ENCODE data around the gene ASPA. TPM values are rescaled to one million over a fixed set of nuclear protein-coding genes. Genes with fewer than 3 reads are reported as not detected.

Gene ASPA
- total RNA-seq, 1 donor from 2014 or later = not detected

- TF ChIP-seq, protein P1, sequence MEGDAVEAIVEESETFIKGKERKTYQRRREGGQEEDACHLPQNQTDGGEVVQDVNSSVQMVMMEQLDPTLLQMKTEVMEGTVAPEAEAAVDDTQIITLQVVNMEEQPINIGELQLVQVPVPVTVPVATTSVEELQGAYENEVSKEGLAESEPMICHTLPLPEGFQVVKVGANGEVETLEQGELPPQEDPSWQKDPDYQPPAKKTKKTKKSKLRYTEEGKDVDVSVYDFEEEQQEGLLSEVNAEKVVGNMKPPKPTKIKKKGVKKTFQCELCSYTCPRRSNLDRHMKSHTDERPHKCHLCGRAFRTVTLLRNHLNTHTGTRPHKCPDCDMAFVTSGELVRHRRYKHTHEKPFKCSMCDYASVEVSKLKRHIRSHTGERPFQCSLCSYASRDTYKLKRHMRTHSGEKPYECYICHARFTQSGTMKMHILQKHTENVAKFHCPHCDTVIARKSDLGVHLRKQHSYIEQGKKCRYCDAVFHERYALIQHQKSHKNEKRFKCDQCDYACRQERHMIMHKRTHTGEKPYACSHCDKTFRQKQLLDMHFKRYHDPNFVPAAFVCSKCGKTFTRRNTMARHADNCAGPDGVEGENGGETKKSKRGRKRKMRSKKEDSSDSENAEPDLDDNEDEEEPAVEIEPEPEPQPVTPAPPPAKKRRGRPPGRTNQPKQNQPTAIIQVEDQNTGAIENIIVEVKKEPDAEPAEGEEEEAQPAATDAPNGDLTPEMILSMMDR (IDR thresholded peaks at IDR 0.05; ENCODE audit: unreplicated experiment) = no peak
- peaks cover 3% of the 10 kb centered on the region for H3K27me3 Mint-ChIP-seq (ENCODE audit: low read depth)
- H3K4me3 Mint-ChIP-seq = no peak overlapping the region
- no peak for DNase-seq (ENCODE audit: low spot score in 2 of 2, unreplicated experiment in 2 of 2)
- H3K9me3 Mint-ChIP-seq = peaks cover 8% of the 10 kb centered on the region
- H3K36me3 Mint-ChIP-seq = no peaks in the 10 kb centered on the region
- no peaks in the 10 kb centered on the region for H3K4me1 Mint-ChIP-seq
- no peak overlapping the region for H3K27ac Mint-ChIP-seq
Observed at GRCh38 chr17:3502466-3502865, 26.7 kb downstream of the ASPA start.

DNA sequence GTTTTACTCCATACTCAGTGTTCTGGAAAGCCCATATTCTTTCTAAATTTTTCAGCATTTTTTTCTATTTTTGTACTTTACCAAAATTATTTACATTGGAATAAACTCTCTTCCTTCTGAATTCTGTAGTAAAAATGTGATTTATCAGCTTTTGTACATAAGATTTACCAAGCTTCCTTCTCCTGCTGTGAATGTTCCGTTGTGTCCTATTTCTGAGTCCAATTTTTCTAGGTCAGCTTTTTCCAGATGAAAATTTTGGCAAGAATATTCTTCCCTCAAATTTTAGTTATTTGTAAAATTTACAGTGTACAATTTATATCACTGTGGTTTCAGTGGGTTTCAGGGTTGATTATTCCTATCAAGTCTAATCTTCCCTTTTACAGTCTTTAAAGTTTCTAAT lies 27.5 kb downstream of the ASPA start:
- DNase-seq (ENCODE audit: low spot score in 2 of 2, unreplicated experiment in 2 of 2) = no peak

GRCh38 chr17:3505008-3505407 lies 29.2 kb downstream of the ASPA start:
- Mint-ChIP-seq H3K4me3 (no peak overlapping the region), H3K36me3 (no peaks in the 10 kb centered on the region), H3K27ac (no peak overlapping the region), H3K9me3 (peaks cover 16% of the 10 kb centered on the region), H3K27me3 (ENCODE audit: low read depth) (peaks cover 3% of the 10 kb centered on the region), H3K4me1 (no peaks in the 10 kb centered on the region)
- no peak for DNase-seq (ENCODE audit: low spot score in 2 of 2, unreplicated experiment in 2 of 2)
- TF ChIP-seq, protein P1 (IDR thresholded peaks at IDR 0.05; ENCODE audit: unreplicated experiment) = no peak

More for the DNA sequence above, 27.5 kb downstream of the ASPA start:
- no peaks in the 10 kb centered on the region for H3K36me3 Mint-ChIP-seq
- no peak overlapping the region for H3K4me3 Mint-ChIP-seq
- TF ChIP-seq, protein P1 (IDR thresholded peaks at IDR 0.05; ENCODE audit: unreplicated experiment) = no peak
- H3K4me1 Mint-ChIP-seq = no peaks in the 10 kb centered on the region
- H3K27me3 Mint-ChIP-seq (ENCODE audit: low read depth) = peaks cover 3% of the 10 kb centered on the region
- peaks cover 8% of the 10 kb centered on the region for H3K9me3 Mint-ChIP-seq
- no peak overlapping the region for H3K27ac Mint-ChIP-seq

DNA sequence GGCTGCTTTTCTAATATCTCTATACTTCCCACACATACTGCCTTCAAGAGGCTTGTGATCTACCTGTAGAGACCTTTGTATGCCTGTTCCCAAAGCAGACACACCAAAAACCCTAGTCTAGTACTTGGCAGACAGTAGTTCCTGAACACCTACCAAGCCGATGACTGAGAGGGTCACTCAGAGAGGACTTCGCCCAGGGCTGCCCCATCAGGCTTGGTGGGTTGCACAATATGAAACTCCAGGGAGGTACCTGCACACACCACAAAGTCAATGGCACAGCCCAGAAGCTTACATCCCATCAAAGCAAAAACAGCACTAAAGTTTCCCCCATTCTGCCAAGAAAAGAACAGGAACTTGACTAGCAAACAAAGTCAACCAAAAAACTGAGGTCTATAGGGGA lies 30.3 kb downstream of the ASPA start:
- no peak for DNase-seq (ENCODE audit: low spot score in 2 of 2, unreplicated experiment in 2 of 2)
- Mint-ChIP-seq H3K27me3 (ENCODE audit: low read depth) (peaks cover 3% of the 10 kb centered on the region), H3K36me3 (no peaks in the 10 kb centered on the region), H3K4me1 (no peaks in the 10 kb centered on the region), H3K9me3 (peaks cover 12% of the 10 kb centered on the region), H3K4me3 (no peak overlapping the region), H3K27ac (no peak overlapping the region)
- TF ChIP-seq, protein P1 (IDR thresholded peaks at IDR 0.05; ENCODE audit: unreplicated experiment) = no peak

DNA sequence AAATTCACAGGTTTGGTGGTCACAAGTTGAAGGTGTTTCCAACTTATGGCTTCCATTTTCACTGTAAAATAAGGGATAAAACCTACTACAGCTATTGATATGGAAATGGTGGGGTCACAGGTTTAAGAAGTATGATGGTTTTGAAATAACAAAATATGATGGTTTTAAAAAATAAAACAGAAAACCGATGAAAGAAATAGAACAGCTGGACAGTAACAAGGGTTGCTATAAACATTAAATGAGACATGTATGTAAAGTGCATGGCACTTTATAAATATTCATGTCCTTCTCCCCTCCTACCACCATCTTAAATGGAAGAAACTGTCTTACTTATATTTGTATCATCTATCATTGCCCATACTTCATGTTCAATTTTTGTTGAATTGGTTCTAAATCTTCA lies 31.3 kb downstream of the ASPA start:
- Mint-ChIP-seq H3K27me3 (ENCODE audit: low read depth) (peaks cover 3% of the 10 kb centered on the region), H3K9me3 (peaks cover 8% of the 10 kb centered on the region), H3K27ac (no peak overlapping the region), H3K4me1 (no peaks in the 10 kb centered on the region), H3K36me3 (no peaks in the 10 kb centered on the region), H3K4me3 (no peak overlapping the region)
- TF ChIP-seq, protein P1 (IDR thresholded peaks at IDR 0.05; ENCODE audit: unreplicated experiment) = no peak
- no peak for DNase-seq (ENCODE audit: low spot score in 2 of 2, unreplicated experiment in 2 of 2)

DNA sequence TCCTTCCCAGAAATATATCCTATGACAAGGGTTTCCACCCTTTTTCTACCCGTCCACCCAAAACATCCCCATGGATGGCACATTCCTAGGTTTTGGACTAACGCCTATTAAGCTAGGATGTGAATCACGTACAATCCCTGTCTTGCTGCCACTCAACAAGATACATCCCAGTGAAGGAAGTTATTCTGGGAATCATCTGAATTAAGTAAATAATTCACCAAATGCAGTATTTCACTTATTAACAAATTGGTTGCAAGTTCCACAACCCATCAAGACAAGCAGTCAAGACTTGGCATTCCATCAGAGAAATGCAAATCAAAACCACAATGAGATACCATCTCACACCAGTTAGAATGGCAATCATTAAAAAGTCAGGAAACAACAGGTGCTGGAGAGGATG lies 32.1 kb downstream of the ASPA start:
- H3K36me3 Mint-ChIP-seq = no peaks in the 10 kb centered on the region
- no peak for DNase-seq (ENCODE audit: low spot score in 2 of 2, unreplicated experiment in 2 of 2)
- TF ChIP-seq, protein P1 (IDR thresholded peaks at IDR 0.05; ENCODE audit: unreplicated experiment) = no peak
- H3K27me3 Mint-ChIP-seq (ENCODE audit: low read depth) = peaks cover 3% of the 10 kb centered on the region
- no peak overlapping the region for H3K4me3 Mint-ChIP-seq
- H3K9me3 Mint-ChIP-seq = peaks cover 8% of the 10 kb centered on the region
- no peak overlapping the region for H3K27ac Mint-ChIP-seq
- H3K4me1 Mint-ChIP-seq = peaks cover 5% of the 10 kb centered on the region

Measured in mesothelial cell of epicardium (in vitro differentiated cells).